ENCODE data around the gene SUN2. TPM values are rescaled to one million over a fixed set of nuclear protein-coding genes. Genes with fewer than 3 reads are reported as not detected.

Gene SUN2
- total and polyA plus RNA-seq, 2 of the 8 experiments (the other 6 are each of a cell fraction or from before 2014, with no cell fraction given) = 5.1 to 10.5 TPM

DNA sequence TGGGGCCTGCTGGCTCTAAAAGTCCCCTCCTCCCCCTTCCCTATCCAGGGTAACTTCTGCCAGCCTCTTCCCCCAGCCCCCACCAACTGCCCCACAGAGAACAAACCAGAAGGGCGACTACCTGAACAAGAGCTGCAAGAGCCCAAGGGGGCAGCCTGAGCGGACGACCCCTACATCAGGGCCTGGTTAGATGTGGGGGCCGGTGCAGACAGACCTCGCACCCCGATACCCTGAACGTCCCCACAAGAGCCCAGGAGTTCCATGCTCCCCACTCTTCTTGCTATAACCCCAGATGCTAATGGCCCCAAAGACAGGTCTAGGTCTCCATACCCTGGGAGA is 20.7 kb downstream of the SUN2 start:
- FAIRE-seq = no peak
- H2AK5ac ChIP-seq (ENCODE audit: low read depth, low read length) = no peak overlapping the region
- no peak overlapping the region for H3K56ac ChIP-seq (replicated peaks; ENCODE audit: insufficient read length, low read depth, low read length)
- H3K27me3 ChIP-seq (replicated peaks in 1 of 4; ENCODE audit: control insufficient read depth in 3 of 4, extremely low read depth in 1 of 4, insufficient read depth in 3 of 4, low read length in 3 of 4) = no peaks in the 10 kb centered on the region
- H3K79me2 ChIP-seq (ENCODE audit: control insufficient read depth in 1 of 2, insufficient read depth in 2 of 2, low read length in 2 of 2) = no peaks in the 10 kb centered on the region
- H3K27ac ChIP-seq (ENCODE audit: low read depth, low read length) = no peak overlapping the region
- peaks cover 6 to 11% of the 10 kb centered on the region in 2 experiments for H4K20me1 ChIP-seq (replicated peaks in 1 of 2; ENCODE audit: control insufficient read depth in 1 of 2, insufficient read depth in 2 of 2, low read length in 2 of 2)
- H3K18ac ChIP-seq (ENCODE audit: extremely low read depth, low read length) = no peak overlapping the region
- no peak overlapping the region for H2BK5ac ChIP-seq (ENCODE audit: low read depth, low read length)
- H2AFZ ChIP-seq (ENCODE audit: low read length) = no peak overlapping the region
- no peaks in the 10 kb centered on the region for H3K9me3 ChIP-seq (ENCODE audit: insufficient read depth in 2 of 2, low read depth in 1 of 2, low read length in 1 of 2)
- H3K9ac ChIP-seq (replicated peaks in 1 of 4; ENCODE audit: extremely low read depth in 1 of 4, low read depth in 3 of 4, low read length in 3 of 4) = no peak overlapping the region
- no peak overlapping the region for H3K4me3 ChIP-seq (ENCODE audit: extremely low read depth in 1 of 4, insufficient read depth in 2 of 4, low read depth in 3 of 4, low read length in 4 of 4)
- H4K8ac ChIP-seq (ENCODE audit: extremely low read depth, insufficient read depth, low read length) = no peak overlapping the region; the same call in 1 of the 2 replicates
- no peaks in the 10 kb centered on the region for H3K79me1 ChIP-seq (ENCODE audit: low read depth, low read length)
- no peak overlapping the region for H3K23ac ChIP-seq (ENCODE audit: insufficient read length)
- no peak overlapping the region for H3K4me2 ChIP-seq (ENCODE audit: insufficient read depth in 1 of 2, low read depth in 2 of 2, low read length in 2 of 2)
- no peak overlapping the region for H3K4ac ChIP-seq (replicated peaks; ENCODE audit: insufficient read length, low read depth, low read length)
- H3K4me1 ChIP-seq (replicated peaks in 1 of 4; ENCODE audit: control insufficient read depth in 3 of 4, insufficient read depth in 4 of 4, low read length in 3 of 4) = no peaks in the 10 kb centered on the region
- POLR2A ChIA-PET (ENCODE audit: partially characterized antibody) = interaction anchor here (0.6 to 13.2 kb wide), 6 partner anchors 10 to 613 kb away, joined by 3 to 112 read pairs (median 4); partner anchors contain the start of gene TOMM22
- 96% methylated on average over 7 of the region's 7 CpGs; no CpG with 5 or more reads in 1 of the 2 experiments for WGBS, 2 experiments (ENCODE audit: extremely low coverage in 1 of 2, insufficient coverage in 1 of 2, insufficient read length in 1 of 2, insufficient replicate concordance in 2 of 2, low coverage in 1 of 2, low lambda C conversion rate in 2 of 2, missing lambda C conversion rate in 1 of 2)
- H2BK12ac ChIP-seq (ENCODE audit: low read depth, low read length) = no peak overlapping the region
- H4K5ac ChIP-seq (ENCODE audit: insufficient read length, low read depth, low read length) = no peak overlapping the region
- H2BK20ac ChIP-seq (ENCODE audit: low read length) = no peak overlapping the region
- H2BK120ac ChIP-seq (replicated peaks; ENCODE audit: low read depth, low read length) = no peak overlapping the region
- DNase-seq (ENCODE audit: low read depth in 1 of 2, low spot score in 2 of 2) = no peak
- TF ChIP-seq POLR2A (IDR thresholded peaks at IDR 0.05; ENCODE audit: control extremely low read depth in 1 of 2, low read depth in 2 of 2, low read length in 2 of 2) (0 out of 3 replicates have a peak, but pooled peaks of 1 of the 2 experiments have one; percentile 2), JUND (IDR thresholded peaks at IDR 0.05; ENCODE audit: low read length) (no peak), TBP (IDR thresholded peaks at IDR 0.05; ENCODE audit: low read depth, low read length) (no peak), JUN (IDR thresholded peaks at IDR 0.05; ENCODE audit: low read depth, low read length) (no peak), BACH1 (IDR thresholded peaks at IDR 0.05; ENCODE audit: low read length) (no peak)
- H3K14ac ChIP-seq (ENCODE audit: insufficient read length) = no peak overlapping the region
- no peak overlapping the region for H4K91ac ChIP-seq (replicated peaks; ENCODE audit: insufficient read length, low read length)
- H3K36me3 ChIP-seq (ENCODE audit: control insufficient read depth in 2 of 4, insufficient read depth in 4 of 4, low read length in 3 of 4) = peaks cover 12 to 27% (median 24%) of the 10 kb centered on the region in 4 experiments; a peak in 7 of 8 replicates
- CTCF ChIA-PET (ENCODE audit: partially characterized antibody) = interaction anchor here (0.6 to 11.1 kb wide), 8 partner anchors 13 to 239 kb away, joined by 3 to 124 read pairs (median 16); no protein-coding TSS in a partner anchor
- no peaks in the 10 kb centered on the region for H3K23me2 ChIP-seq (ENCODE audit: low read depth, low read length)
- H2BK15ac ChIP-seq (ENCODE audit: low read length) = no peak overlapping the region
